ENCODE results near the gene WWP2.

- TF ChIP-seq YY1 (IDR thresholded peaks at IDR 0.05; ENCODE audit: low read depth) (no peak), MAX (IDR thresholded peaks at IDR 0.05) (no peak), CREB1 (IDR thresholded peaks at IDR 0.05; ENCODE audit: low read depth) (no peak), CEBPB (IDR thresholded peaks at IDR 0.05) (no peak), EGR1 (IDR thresholded peaks at IDR 0.05) (no peak), EP300 (IDR thresholded peaks at IDR 0.05; ENCODE audit: borderline replicate concordance) (no peak), TCF12 (IDR thresholded peaks at IDR 0.05; ENCODE audit: low read depth) (no peak), TAF1 (IDR thresholded peaks at IDR 0.05; ENCODE audit: low read depth) (no peak)
- TF ChIP-seq, protein P1, sequence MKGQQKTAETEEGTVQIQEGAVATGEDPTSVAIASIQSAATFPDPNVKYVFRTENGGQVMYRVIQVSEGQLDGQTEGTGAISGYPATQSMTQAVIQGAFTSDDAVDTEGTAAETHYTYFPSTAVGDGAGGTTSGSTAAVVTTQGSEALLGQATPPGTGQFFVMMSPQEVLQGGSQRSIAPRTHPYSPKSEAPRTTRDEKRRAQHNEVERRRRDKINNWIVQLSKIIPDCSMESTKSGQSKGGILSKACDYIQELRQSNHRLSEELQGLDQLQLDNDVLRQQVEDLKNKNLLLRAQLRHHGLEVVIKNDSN (IDR thresholded peaks at IDR 0.05), result no peak
These were observed 167.3 kb downstream of the WWP2 start for GRCh38 chr16:69929480-69929879.
